GM12878 (cell line): ENCODE data around the gene KLF6. TPM values are rescaled to one million over a fixed set of nuclear protein-coding genes. Genes with fewer than 3 reads are reported as not detected.
A peak's percentile ranks its signal among the peaks of the same experiment; 100 is the strongest.

Source experiments
- ATAC-seq: fragments of 200-7000 bp; cut with Tn5 transposase; 3 replicates; pipeline ENCODE4 v1.9.1; 2020; ENCODE audit warnings: mild to moderate bottlenecking, moderate library complexity
- BruUV-seq: library from RNA; stranded (reverse); fragments of 400-500 nt; replicated peaks from 2 replicates; lab custom pipeline; 2021; lab: Mats Ljungman, UMichigan
- CTCF ChIA-PET: fragments of 300-600 bp; sonication (Branson Sonifier 250); formaldehyde crosslinking; extraction: SDS; loops from one replicate; lab custom pipeline; 2021; ENCODE audit warnings: inconsistent platforms; lab: Yijun Ruan, JAX
- POLR2A ChIA-PET: fragments of 350-600 bp; formaldehyde crosslinking; extraction: SDS; loops from one replicate; lab custom pipeline; 2021; ENCODE audit warnings: inconsistent platforms; lab: Charles Lee
- RAD21 ChIA-PET: fragments of 300-600 bp; sonication (Branson Sonifier 250); formaldehyde crosslinking; loops from one replicate; lab custom pipeline; 2023; ENCODE audit warnings: antibody characterized with exemption; ENCODE audit not compliant: unreplicated experiment; lab: Charles Lee
- SMC1A ChIA-PET: fragments of 300-600 bp; sonication (Branson Sonifier 250); formaldehyde crosslinking; loops from one replicate; lab custom pipeline; 2023; ENCODE audit not compliant: unreplicated experiment, uncharacterized antibody; lab: Charles Lee
- DNase-seq: peaks from one replicate; pipeline ENCODE4 v3.0.0-alpha.2; 2011; ENCODE audit warnings: low read depth, low spot score
- FAIRE-seq: peaks from 3 replicates; lab custom pipeline; 2011; peaks lifted over from hg19 to GRCh38; lab: Jason Lieb, UNC
- H2AFZ ChIP-seq: 2 replicates; pipeline ENCODE4 v1.6.0; 2011; ENCODE audit warnings: low read depth, low read length, control low read depth; ENCODE audit not compliant: control insufficient read depth
- H3K27ac ChIP-seq: 2 replicates; pipeline ENCODE4 v1.5.1; 2011; ENCODE audit warnings: control low read depth; ENCODE audit not compliant: control insufficient read depth, insufficient read depth
- H3K27me3 ChIP-seq, 2 experiments: replicated peaks in 1 of 2; 2 replicates each; pipeline versions ENCODE4 v1.6.0 to v1.6.1; 2011; ENCODE audit warnings: low read length in 1 of 2; ENCODE audit not compliant: control insufficient read depth in 2 of 2, insufficient read depth in 2 of 2
- H3K36me3 ChIP-seq, 2 experiments: 2 replicates each; pipeline ENCODE4 v1.5.1; 2011; ENCODE audit warnings: low read length in 1 of 2; ENCODE audit not compliant: control insufficient read depth in 2 of 2, insufficient read depth in 2 of 2
- H3K4me1 ChIP-seq: 2 replicates; pipeline ENCODE4 v1.6.1; 2011; ENCODE audit warnings: mild to moderate bottlenecking, low read length, moderate library complexity, mixed read lengths; ENCODE audit not compliant: control insufficient read depth, insufficient read depth
- H3K4me2 ChIP-seq: 2 replicates; pipeline ENCODE4 v1.6.0; 2011; ENCODE audit warnings: control low read depth; ENCODE audit not compliant: control insufficient read depth, insufficient read depth
- H3K4me3 ChIP-seq: fragments of 200-600 bp; sonication (generic); 2 replicates; pipeline ENCODE4 v1.5.1; 2016
- H3K79me2 ChIP-seq: 2 replicates; pipeline ENCODE4 v1.6.0; 2011; ENCODE audit warnings: low read length; ENCODE audit not compliant: control insufficient read depth, insufficient read depth
- H3K9ac ChIP-seq: 2 replicates; pipeline ENCODE4 v1.8.0; 2011; ENCODE audit warnings: low read length, control low read depth, mixed read lengths; ENCODE audit not compliant: control insufficient read depth, insufficient read depth
- H3K9me3 ChIP-seq: replicated peaks from 3 replicates; pipeline ENCODE4 v1.5.1; 2011; ENCODE audit warnings: mild to moderate bottlenecking, low read length; ENCODE audit not compliant: control insufficient read depth, insufficient read depth
- H4K20me1 ChIP-seq: 2 replicates; pipeline ENCODE4 v1.6.0; 2011; ENCODE audit not compliant: control insufficient read depth, insufficient read depth
- BHLHE40 ChIP-seq, 2 experiments: fragments of 450-650 bp in 1 of 2; IDR thresholded peaks; 2 replicates each; pipeline ENCODE4 v1.6.1; 2011 to 2017; ENCODE audit warnings: low read depth in 2 of 2, borderline replicate concordance in 1 of 2, improper control_type of control experiment in 1 of 2, low read length in 1 of 2, mild to moderate bottlenecking in 1 of 2
- E4F1 ChIP-seq: fragments of 450-650 bp; IDR thresholded peaks from 2 replicates; pipeline ENCODE4 v1.6.1; 2018; ENCODE audit warnings: borderline replicate concordance, mild to moderate bottlenecking; ENCODE audit not compliant: partially characterized antibody
- EP300 ChIP-seq, 2 experiments: fragments of 150-350 bp in 1 of 2; IDR thresholded peaks; 2 replicates each; pipeline ENCODE4 v1.6.1; 2011 to 2012; ENCODE audit warnings: low read depth in 2 of 2, low read length in 2 of 2, borderline replicate concordance in 1 of 2, improper control_type of control experiment in 1 of 2, inconsistent platforms in 1 of 2; ENCODE audit not compliant: control insufficient read depth in 1 of 2
- EZH2 ChIP-seq: IDR thresholded peaks from 2 replicates; pipeline ENCODE4 v1.6.1; 2012; ENCODE audit warnings: low read depth, mild to moderate bottlenecking, control low read depth, inconsistent platforms, low read length, borderline replicate concordance; ENCODE audit not compliant: control insufficient read depth
- FOXM1 ChIP-seq: IDR thresholded peaks from 2 replicates; pipeline ENCODE4 v1.6.1; 2012; ENCODE audit warnings: low read depth, mild to moderate bottlenecking, inconsistent platforms, low read length, moderate library complexity
- HSF1 ChIP-seq: fragments of 150-350 bp; IDR thresholded peaks from 2 replicates; pipeline ENCODE4 v1.6.1; 2014; ENCODE audit warnings: mild to moderate bottlenecking, low read depth, low read length
- NBN ChIP-seq: fragments of 450-650 bp; IDR thresholded peaks from 2 replicates; pipeline ENCODE4 v1.6.1; 2016
- PAX5 ChIP-seq: IDR thresholded peaks from 2 replicates; pipeline ENCODE4 v1.6.1; 2011; ENCODE audit warnings: low read depth, low read length, borderline replicate concordance
- PKNOX1 ChIP-seq: fragments of 450-650 bp; IDR thresholded peaks from 2 replicates; pipeline ENCODE4 v1.6.1; 2016; ENCODE audit warnings: mild to moderate bottlenecking
- RCOR1 ChIP-seq: conservative IDR thresholded peaks from 2 replicates; pipeline ENCODE4 v1.6.1; 2012; ENCODE audit warnings: low read depth, low read length, improper control_type of control experiment
- RUNX3 ChIP-seq: IDR thresholded peaks from 2 replicates; pipeline ENCODE4 v1.6.1; 2012; ENCODE audit warnings: low read length, inconsistent platforms
- SREBF2 ChIP-seq: IDR thresholded peaks from 2 replicates; pipeline ENCODE4 v1.6.1; 2012; ENCODE audit warnings: mild to moderate bottlenecking, low read length
- SUPT20H ChIP-seq: IDR thresholded peaks from 2 replicates; pipeline ENCODE4 v1.6.1; 2011; ENCODE audit warnings: low read depth, mild to moderate bottlenecking, low read length, moderate library complexity, borderline replicate concordance; ENCODE audit not compliant: control insufficient read depth
- TCF12 ChIP-seq: IDR thresholded peaks from 2 replicates; pipeline ENCODE4 v1.6.1; 2011; ENCODE audit warnings: low read depth, mild to moderate bottlenecking, low read length
- WGBS: methylation state at CpG from one replicate; pipeline ENCODE4 v1.1.6; 2016; ENCODE audit warnings: low lambda C conversion rate; ENCODE audit not compliant: insufficient replicate concordance, insufficient coverage; ENCODE audit errors: missing lambda C conversion rate; 5-methylcytosine and 5-hydroxymethylcytosine counted together
- in situ Hi-C: fragments of 300-500 bp; cut with MboI; formaldehyde crosslinking; loops from 9 replicates; pipeline ENCODE4 v1.14.3; 2018; ENCODE audit warnings: mixed read lengths
- intact Hi-C: fragments of 100-400 bp; cut with micrococcal nuclease; formaldehyde crosslinking; loops from one replicate; pipeline ENCODE4 v1.14.2; 2022; ENCODE audit not compliant: unreplicated experiment
- polyA plus RNA-seq, 11 experiments: library from polyadenylated mRNA; depleted of rRNA in 4 of 11; unstranded in 6 of 11; stranded (reverse) in 5 of 11; fragments of >200 nt; fragmentation: Nextera tagmentation in 4 of 11; fragmentation: Illumina TruSeq in 1 of 11; extraction: Ambion mirVana in 4 of 11; extraction: Trizol in 1 of 11; gene quantifications; 1 replicate in 1 of 11; 2 replicates in 10 of 11; pipeline versions ENCODE4 v1.2.1 to v1.2.3, GENCODE V29; 2011 to 2016; ENCODE audit warnings: inconsistent platforms in 2 of 11, missing spikeins in 2 of 11, low read depth in 1 of 11
- total RNA-seq, 4 experiments: library from RNA; depleted of rRNA in 3 of 4; stranded (reverse); fragments of >200 nt in 3 of 4; fragmentation: Illumina TruSeq in 1 of 4; extraction: Trizol in 1 of 4; gene quantifications; 2 replicates each; pipeline versions ENCODE4 v1.2.1 to v1.2.3, GENCODE V29; 2013 to 2021
- TF ChIP-seq, protein P1 (sequence below): IDR thresholded peaks from 2 replicates; pipeline ENCODE4 v1.6.1; 2011; ENCODE audit warnings: low read depth, mild to moderate bottlenecking, low read length, moderate library complexity, borderline replicate concordance; ENCODE audit errors: extremely low read depth

The KLF6 gene
- total and polyA plus RNA-seq, 10 of the 15 experiments (the other 5 are each of a cell fraction or from before 2014, with no cell fraction given), result 7.4 to 54.1 (median 23.5) TPM

- H3K27me3 ChIP-seq, result no peaks in the 10 kb centered on the region
- ATAC-seq (peak; percentile 19), DNase-seq (no peak), FAIRE-seq (peak; percentile 65)
- intact Hi-C loops (loop anchor here (1.0 to 10.0 kb wide), 7 partner anchors 48 to 872 kb away; no protein-coding TSS in a partner anchor), in situ Hi-C loops (loop anchor here (5.0 kb wide), 1 partner anchor 250 kb away; no protein-coding TSS in a partner anchor)
- no peak overlapping the region for H2AFZ ChIP-seq
- H3K9ac ChIP-seq, result peak overlapping the region; percentile 98
- H3K79me2 ChIP-seq, result peaks cover 74% of the 10 kb centered on the region
- H3K4me3 ChIP-seq, result peak overlapping the region; percentile 93
- ChIA-PET CTCF (interaction anchor here (0.8 to 3.4 kb wide), 26 partner anchors 18 to 545 kb away, joined by 3 to 18 read pairs (median 4); no protein-coding TSS in a partner anchor), RAD21 (interaction anchor here (0.8 to 6.3 kb wide), 27 partner anchors 18 to 874 kb away, joined by 3 to 98 read pairs (median 10); no protein-coding TSS in a partner anchor), SMC1A (interaction anchor here (0.7 to 6.8 kb wide), 34 partner anchors 16 to 875 kb away, joined by 3 to 73 read pairs (median 6); no protein-coding TSS in a partner anchor), POLR2A (interaction anchor here (0.7 to 4.8 kb wide), 23 partner anchors 12 to 172 kb away, joined by 3 to 54 read pairs (median 4); no protein-coding TSS in a partner anchor)
- peaks cover 26 to 36% of the 10 kb centered on the region in 2 experiments for H3K36me3 ChIP-seq
- peak overlapping the region; percentile 98 for H3K27ac ChIP-seq
- H3K4me2 ChIP-seq, result peak overlapping the region; percentile 87
- H3K9me3 ChIP-seq, result no peaks in the 10 kb centered on the region; the same call in 2 of the 3 replicates
- 2% methylated on average over 13 of the region's 13 CpGs for WGBS
- no TSS peak for BruUV-seq
- H4K20me1 ChIP-seq, result no peaks in the 10 kb centered on the region; the same call in 1 of the 2 replicates
- peaks cover 13% of the 10 kb centered on the region for H3K4me1 ChIP-seq
- TF ChIP-seq HSF1 (no peak), RCOR1 (no peak), FOXM1 (no peak), TCF12 (no peak), SREBF2 (no peak), RUNX3 (peak; percentile 63; the same call in 1 of the 2 replicates), EP300 (IDR thresholded peaks at IDR 0.05; ENCODE audit: borderline replicate concordance in 1 of 2, control insufficient read depth in 1 of 2, low read depth in 2 of 2, low read length in 2 of 2) (peak in 1 of 2 experiments; percentile 18; a peak in 1 of 4 replicates), SUPT20H (no peak), PKNOX1 (no peak; the same call in 1 of the 2 replicates), EZH2 (no peak), E4F1 (no peak), NBN (0 out of 2 replicates have a peak, but pooled peaks have one; percentile 31), PAX5 (0 out of 2 replicates have a peak, but pooled peaks have one; percentile 8), BHLHE40 (IDR thresholded peaks at IDR 0.05; ENCODE audit: borderline replicate concordance in 1 of 2, low read depth in 2 of 2, low read length in 1 of 2) (peak in 1 of 2 experiments; percentile 41; a peak in 2 of 4 replicates)
- TF ChIP-seq, protein P1, sequence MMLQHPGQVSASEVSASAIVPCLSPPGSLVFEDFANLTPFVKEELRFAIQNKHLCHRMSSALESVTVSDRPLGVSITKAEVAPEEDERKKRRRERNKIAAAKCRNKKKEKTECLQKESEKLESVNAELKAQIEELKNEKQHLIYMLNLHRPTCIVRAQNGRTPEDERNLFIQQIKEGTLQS, result no peak
These were observed 2.3 kb downstream of the KLF6 start for GRCh38 chr10:3782451-3783315.
